ENCODE results near the gene IL13.

Gene IL13

GRCh38 chr5:132667761-132668705 is 10.1 kb downstream of the IL13 start:
- H3K27ac ChIP-seq: no peak overlapping the region
- no peaks in the 10 kb centered on the region for H3K36me3 ChIP-seq (replicated peaks)
- no peak overlapping the region for H3K4me3 ChIP-seq (ENCODE audit: low read depth, low read length)
- DNase-seq: no peak
- TF ChIP-seq, protein P1, sequence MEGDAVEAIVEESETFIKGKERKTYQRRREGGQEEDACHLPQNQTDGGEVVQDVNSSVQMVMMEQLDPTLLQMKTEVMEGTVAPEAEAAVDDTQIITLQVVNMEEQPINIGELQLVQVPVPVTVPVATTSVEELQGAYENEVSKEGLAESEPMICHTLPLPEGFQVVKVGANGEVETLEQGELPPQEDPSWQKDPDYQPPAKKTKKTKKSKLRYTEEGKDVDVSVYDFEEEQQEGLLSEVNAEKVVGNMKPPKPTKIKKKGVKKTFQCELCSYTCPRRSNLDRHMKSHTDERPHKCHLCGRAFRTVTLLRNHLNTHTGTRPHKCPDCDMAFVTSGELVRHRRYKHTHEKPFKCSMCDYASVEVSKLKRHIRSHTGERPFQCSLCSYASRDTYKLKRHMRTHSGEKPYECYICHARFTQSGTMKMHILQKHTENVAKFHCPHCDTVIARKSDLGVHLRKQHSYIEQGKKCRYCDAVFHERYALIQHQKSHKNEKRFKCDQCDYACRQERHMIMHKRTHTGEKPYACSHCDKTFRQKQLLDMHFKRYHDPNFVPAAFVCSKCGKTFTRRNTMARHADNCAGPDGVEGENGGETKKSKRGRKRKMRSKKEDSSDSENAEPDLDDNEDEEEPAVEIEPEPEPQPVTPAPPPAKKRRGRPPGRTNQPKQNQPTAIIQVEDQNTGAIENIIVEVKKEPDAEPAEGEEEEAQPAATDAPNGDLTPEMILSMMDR (IDR thresholded peaks at IDR 0.05; ENCODE audit: low read depth, low read length, missing control alignments): no peak
- H3K27me3 ChIP-seq (replicated peaks): no peaks in the 10 kb centered on the region
- in situ Hi-C loops (cut with HindIII; ENCODE audit: low pct_ligation_motif_present, low sequenced_read_pairs): no loop called here

- TF ChIP-seq, protein P1 (IDR thresholded peaks at IDR 0.05; ENCODE audit: low read depth, low read length, missing control alignments): no peak
- no peak for DNase-seq
- Histone ChIP-seq H3K27me3 (replicated peaks) (no peaks in the 10 kb centered on the region), H3K4me3 (ENCODE audit: low read depth, low read length) (no peak overlapping the region), H3K36me3 (replicated peaks) (no peaks in the 10 kb centered on the region), H3K27ac (no peak overlapping the region)
- in situ Hi-C loops (cut with HindIII; ENCODE audit: low pct_ligation_motif_present, low sequenced_read_pairs): no loop called here
Measured at GRCh38 chr5:132668706-132669454, 10.9 kb downstream of the IL13 start.

- TF ChIP-seq, protein P1 (IDR thresholded peaks at IDR 0.05; ENCODE audit: low read depth, low read length, missing control alignments): no peak
- Histone ChIP-seq H3K27ac (no peak overlapping the region), H3K27me3 (replicated peaks) (no peaks in the 10 kb centered on the region), H3K36me3 (replicated peaks) (no peaks in the 10 kb centered on the region), H3K4me3 (ENCODE audit: low read depth, low read length) (no peak overlapping the region)
- DNase-seq: no peak
- in situ Hi-C loops (cut with HindIII; ENCODE audit: low pct_ligation_motif_present, low sequenced_read_pairs): no loop called here
Measured at GRCh38 chr5:132669455-132669820, 11.5 kb downstream of the IL13 start.

- DNase-seq: no peak
- no peaks in the 10 kb centered on the region for H3K36me3 ChIP-seq (replicated peaks)
- in situ Hi-C loops (cut with HindIII; ENCODE audit: low pct_ligation_motif_present, low sequenced_read_pairs): no loop called here
- H3K4me3 ChIP-seq (ENCODE audit: low read depth, low read length): no peak overlapping the region
- TF ChIP-seq, protein P1 (IDR thresholded peaks at IDR 0.05; ENCODE audit: low read depth, low read length, missing control alignments): no peak
- H3K27me3 ChIP-seq (replicated peaks): no peaks in the 10 kb centered on the region
- no peak overlapping the region for H3K27ac ChIP-seq
Measured at GRCh38 chr5:132669966-132670882, 12.3 kb downstream of the IL13 start.

GRCh38 chr5:132671000-132671399 is 13.0 kb downstream of the IL13 start:
- Histone ChIP-seq H3K27me3 (replicated peaks) (no peaks in the 10 kb centered on the region), H3K27ac (no peak overlapping the region), H3K36me3 (replicated peaks) (no peaks in the 10 kb centered on the region), H3K4me3 (ENCODE audit: low read depth, low read length) (no peak overlapping the region)
- TF ChIP-seq, protein P1 (IDR thresholded peaks at IDR 0.05; ENCODE audit: low read depth, low read length, missing control alignments): no peak
- in situ Hi-C loops (cut with HindIII; ENCODE audit: low pct_ligation_motif_present, low sequenced_read_pairs): no loop called here
- DNase-seq: no peak
